Stimulated activated naive CD8-positive, alpha-beta T cell treated with anti-CD3 and anti-CD28 coated beads, Interleukin-15, Interleukin-2, amounts not matched to agents 100 ng/mL and 50 ng/mL, for 24 hours (primary cell): ENCODE results near the gene CTAG2.
"Not testable (repeated sequence)": the region's sequence is repeated elsewhere in the genome, so short reads cannot be mapped to it uniquely, and the experiment has no call there.

Experiments used
- H3K27ac Mint-ChIP-seq: one replicate; pipeline ENCODE4 v1.8.0; 2021; ENCODE audit warnings: mild to moderate bottlenecking, mixed read lengths
- H3K27me3 Mint-ChIP-seq: one replicate; pipeline ENCODE4 v1.8.0; 2021; ENCODE audit warnings: mixed read lengths
- H3K36me3 Mint-ChIP-seq: one replicate; pipeline ENCODE4 v1.8.0; 2021; ENCODE audit warnings: low read depth, mixed read lengths
- H3K4me1 Mint-ChIP-seq: one replicate; pipeline ENCODE4 v1.8.0; 2021; ENCODE audit warnings: low read depth, mixed read lengths
- H3K4me3 Mint-ChIP-seq: one replicate; pipeline ENCODE4 v1.8.0; 2021; ENCODE audit warnings: mild to moderate bottlenecking, mixed read lengths
- H3K9me3 Mint-ChIP-seq: one replicate; pipeline ENCODE4 v1.8.0; 2021; ENCODE audit warnings: mixed read lengths

CTAG2 gene

DNA sequence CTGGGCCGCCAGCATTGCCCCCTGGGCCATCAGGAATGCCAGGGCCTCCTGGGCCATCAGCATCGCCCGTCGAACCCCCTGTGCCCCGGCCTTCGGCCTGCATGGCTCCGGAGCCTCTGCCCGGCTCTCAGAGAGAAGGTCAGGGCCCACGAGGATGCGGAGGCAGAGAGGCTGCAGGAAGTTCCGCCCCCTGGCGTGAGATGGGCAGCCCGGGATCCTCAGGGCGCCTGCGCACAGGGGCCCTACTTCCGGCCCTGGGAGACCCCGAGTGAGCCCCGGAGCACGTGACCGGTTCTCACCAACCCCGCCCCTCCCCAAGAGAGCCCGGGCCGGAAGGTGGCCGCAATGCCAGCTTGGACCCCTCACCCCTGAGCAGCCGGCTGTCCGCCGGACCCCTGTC lies at the start of gene CTAG2:
Gene CTAG2 (minus strand): TSS at position 167 of the 400 bp plus-strand sequence. CDS start 64 bp downstream, at position 103.
- H3K9me3 Mint-ChIP-seq, H3K4me1 Mint-ChIP-seq: not testable (repeated sequence)

DNA sequence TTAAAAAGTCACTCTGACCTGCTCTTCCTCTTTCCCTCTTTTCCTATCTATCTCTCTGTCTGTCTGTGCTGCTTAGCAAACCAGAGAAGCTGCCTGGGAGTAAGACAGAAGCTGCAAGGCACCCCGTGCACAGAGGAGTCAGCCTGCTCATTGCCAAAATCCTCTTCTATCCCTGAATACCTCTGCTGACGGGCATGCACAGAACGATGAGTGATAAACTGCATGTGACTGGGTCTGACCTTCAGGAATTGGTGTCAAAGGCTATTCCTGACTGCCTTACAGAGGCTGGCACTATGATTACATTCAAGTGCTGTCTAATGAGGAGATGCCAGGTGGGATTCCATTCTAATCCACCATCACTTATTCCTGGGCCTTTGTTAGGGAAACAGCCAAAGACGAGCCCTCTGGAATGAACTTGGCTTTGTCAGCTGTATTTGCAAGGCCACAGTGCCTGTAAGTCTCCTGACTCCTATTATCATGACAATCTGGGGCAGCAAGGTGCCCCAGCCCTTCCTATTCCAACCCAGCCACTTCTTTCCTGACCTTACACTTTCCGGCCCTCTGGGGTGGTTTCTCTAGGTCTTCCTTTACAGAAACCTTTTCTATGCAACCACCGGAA lies 45.4 kb upstream of the CTAG2 start:
- no peak overlapping the region for H3K4me3 Mint-ChIP-seq
- H3K9me3 Mint-ChIP-seq, result no peaks in the 10 kb centered on the region
- H3K27me3 Mint-ChIP-seq, result no peaks in the 10 kb centered on the region
- no peak overlapping the region for H3K27ac Mint-ChIP-seq
- H3K4me1 Mint-ChIP-seq, result peaks cover 6% of the 10 kb centered on the region
- H3K36me3 Mint-ChIP-seq, result peaks cover 29% of the 10 kb centered on the region

More for the DNA sequence above, at the start of gene CTAG2:
- not testable (repeated sequence) for H3K27ac Mint-ChIP-seq, H3K36me3 Mint-ChIP-seq, H3K27me3 Mint-ChIP-seq, H3K4me3 Mint-ChIP-seq

DNA sequence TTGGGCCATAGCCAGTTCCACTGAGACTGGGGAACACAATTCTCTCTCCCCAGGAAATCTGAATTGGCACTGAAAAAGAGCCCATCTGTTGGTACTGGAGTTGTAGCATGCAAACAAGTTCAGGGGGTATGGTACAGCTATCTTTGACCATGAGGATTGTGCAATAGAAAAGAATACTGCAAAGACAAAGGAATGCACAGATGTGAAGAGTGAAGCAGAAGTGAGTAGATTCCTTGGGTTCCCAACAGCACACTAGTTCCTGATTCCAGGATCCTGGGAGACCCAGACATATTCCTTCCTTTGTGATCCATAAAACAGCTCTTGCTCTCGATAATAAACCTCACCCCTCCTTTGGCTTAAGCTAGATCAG lies 43.3 kb upstream of the CTAG2 start:
- no peaks in the 10 kb centered on the region for H3K9me3 Mint-ChIP-seq
- H3K27me3 Mint-ChIP-seq, result no peaks in the 10 kb centered on the region
- peaks cover 30% of the 10 kb centered on the region for H3K36me3 Mint-ChIP-seq
- H3K4me1 Mint-ChIP-seq, result peaks cover 13% of the 10 kb centered on the region
- peak overlapping the region; percentile 61 for H3K27ac Mint-ChIP-seq
- H3K4me3 Mint-ChIP-seq, result no peak overlapping the region

DNA sequence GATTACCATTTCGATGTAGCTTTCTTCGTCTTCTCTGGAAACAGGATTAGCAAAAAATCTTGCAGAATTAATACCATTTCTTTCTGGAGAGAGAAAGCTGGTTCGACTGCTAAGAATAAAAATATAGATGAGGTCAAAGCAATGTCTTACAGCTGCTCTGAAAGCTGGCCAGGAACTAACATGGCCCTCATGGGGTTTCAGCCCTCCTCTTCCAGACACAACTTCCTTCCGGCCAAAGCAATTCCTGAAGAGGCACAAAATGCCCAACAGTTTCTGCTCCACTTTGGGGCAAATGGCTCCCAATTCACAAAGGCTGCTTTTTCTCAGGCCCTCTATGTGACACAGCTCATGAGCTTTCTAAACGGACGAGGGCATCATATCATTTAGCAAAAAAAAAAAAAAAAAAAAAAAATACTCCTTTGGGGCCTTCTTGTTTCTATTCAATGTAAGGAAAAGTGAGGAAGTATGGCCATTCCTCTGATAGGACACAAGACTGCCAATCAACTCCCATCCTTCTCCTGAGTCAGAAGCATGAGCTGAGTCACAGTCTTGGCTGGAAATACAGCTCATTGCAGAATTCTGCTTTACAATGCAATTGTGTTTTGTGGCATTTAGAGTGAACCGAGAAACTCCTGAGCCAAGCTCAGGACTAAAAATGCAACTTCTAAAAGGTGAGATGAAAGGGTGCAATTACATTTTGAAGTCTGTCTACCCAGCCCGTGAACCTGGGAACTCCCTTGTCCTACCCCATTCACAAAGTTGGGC lies 42.7 kb upstream of the CTAG2 start:
- Mint-ChIP-seq H3K36me3 (peaks cover 33% of the 10 kb centered on the region), H3K27ac (peak overlapping the region; percentile 61), H3K4me1 (peaks cover 13% of the 10 kb centered on the region)

DNA sequence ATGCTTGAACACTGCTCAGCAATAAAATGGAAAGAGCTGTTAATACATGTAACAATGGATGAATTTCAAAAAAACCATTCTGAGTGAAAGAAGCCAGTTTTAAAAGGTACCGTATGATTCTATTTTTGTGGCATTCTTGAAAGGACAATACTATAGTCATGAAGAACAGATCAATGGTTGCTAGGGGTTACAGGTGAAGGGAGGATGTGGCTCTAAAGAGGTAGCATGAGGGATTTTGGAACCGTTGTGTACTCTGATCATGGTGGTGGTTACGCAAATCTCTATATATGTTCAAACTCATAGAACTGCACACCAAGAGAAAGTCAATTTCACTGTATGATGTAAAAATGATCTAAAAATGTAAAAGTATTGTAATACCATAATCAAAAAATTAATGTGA lies 40.0 kb upstream of the CTAG2 start:
- peak overlapping the region; percentile 56 for H3K27ac Mint-ChIP-seq
- H3K27me3 Mint-ChIP-seq, result no peaks in the 10 kb centered on the region
- H3K4me3 Mint-ChIP-seq, result no peak overlapping the region
- H3K9me3 Mint-ChIP-seq, result no peaks in the 10 kb centered on the region
- peaks cover 13% of the 10 kb centered on the region for H3K4me1 Mint-ChIP-seq
- H3K36me3 Mint-ChIP-seq, result peaks cover 33% of the 10 kb centered on the region

More for the DNA sequence above, 42.7 kb upstream of the CTAG2 start:
- no peaks in the 10 kb centered on the region for H3K9me3 Mint-ChIP-seq
- no peak overlapping the region for H3K4me3 Mint-ChIP-seq
- no peaks in the 10 kb centered on the region for H3K27me3 Mint-ChIP-seq

DNA sequence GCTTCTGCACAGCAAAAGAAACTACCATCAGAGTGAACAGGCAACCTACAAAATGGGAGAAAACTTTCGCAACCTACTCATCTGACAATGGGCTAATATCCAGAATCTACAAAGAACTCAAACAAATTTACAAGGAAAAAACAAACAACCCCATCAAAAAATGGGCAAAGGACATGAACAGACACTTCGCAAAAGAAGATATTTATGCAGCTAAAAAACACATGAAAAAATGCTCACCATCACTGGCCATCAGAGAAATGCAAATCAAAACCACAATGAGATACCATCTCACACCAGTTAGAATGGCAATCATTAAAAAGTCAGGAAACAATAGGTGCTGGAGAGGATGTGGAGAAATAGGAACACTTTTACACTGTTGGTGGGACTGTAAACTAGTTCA lies 37.1 kb upstream of the CTAG2 start:
- Mint-ChIP-seq H3K36me3 (peaks cover 14% of the 10 kb centered on the region), H3K4me1 (peaks cover 12% of the 10 kb centered on the region)
- not testable (repeated sequence) for H3K9me3 Mint-ChIP-seq, H3K27me3 Mint-ChIP-seq, H3K4me3 Mint-ChIP-seq, H3K27ac Mint-ChIP-seq

DNA sequence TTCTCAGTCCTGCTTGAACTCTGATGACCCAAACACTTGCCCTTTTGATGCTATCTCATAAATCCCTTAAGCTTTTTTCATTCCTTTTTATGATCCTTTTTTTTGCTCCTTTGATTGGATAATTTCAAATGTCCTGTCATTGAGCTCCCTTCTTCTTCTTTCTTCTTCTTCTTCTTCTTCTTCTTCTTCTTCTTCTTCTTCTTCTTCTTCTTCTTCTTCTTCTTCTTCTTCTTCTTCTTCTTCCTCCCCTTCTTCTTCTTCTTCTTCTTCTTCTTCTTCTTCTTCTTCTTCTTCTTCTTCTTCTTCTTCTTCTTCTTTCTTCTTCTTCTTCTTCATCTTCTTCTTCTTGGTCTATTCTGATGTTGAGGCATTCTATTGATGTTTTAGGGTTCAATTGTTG lies 18.7 kb upstream of the CTAG2 start:
- H3K27ac Mint-ChIP-seq, H3K9me3 Mint-ChIP-seq: not testable (repeated sequence)

DNA sequence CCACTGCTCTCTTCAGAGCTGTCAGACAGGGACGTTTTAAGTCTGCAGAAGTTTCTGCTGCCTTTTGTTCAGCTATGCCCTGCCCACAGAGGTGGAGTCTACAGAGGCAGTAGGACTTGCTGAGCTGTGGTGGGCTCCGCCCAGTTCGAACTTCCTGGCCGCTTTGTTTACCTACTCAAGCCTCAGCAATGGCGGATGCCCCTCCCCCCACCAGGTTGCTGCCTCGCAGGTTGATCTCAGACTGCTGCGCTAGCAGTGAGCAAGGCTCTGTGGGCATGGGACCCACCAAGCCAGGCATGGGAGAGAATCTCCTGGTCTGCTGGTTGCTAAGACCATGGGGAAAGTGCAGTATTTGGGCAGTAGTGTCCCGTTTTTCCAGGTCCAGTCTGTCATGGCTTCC lies 17.5 kb upstream of the CTAG2 start:
- not testable (repeated sequence) for H3K4me1 Mint-ChIP-seq, H3K27me3 Mint-ChIP-seq, H3K9me3 Mint-ChIP-seq, H3K27ac Mint-ChIP-seq, H3K36me3 Mint-ChIP-seq, H3K4me3 Mint-ChIP-seq

More for the DNA sequence above, 18.7 kb upstream of the CTAG2 start:
- not testable (repeated sequence) for H3K4me3 Mint-ChIP-seq, H3K36me3 Mint-ChIP-seq, H3K27me3 Mint-ChIP-seq, H3K4me1 Mint-ChIP-seq

DNA sequence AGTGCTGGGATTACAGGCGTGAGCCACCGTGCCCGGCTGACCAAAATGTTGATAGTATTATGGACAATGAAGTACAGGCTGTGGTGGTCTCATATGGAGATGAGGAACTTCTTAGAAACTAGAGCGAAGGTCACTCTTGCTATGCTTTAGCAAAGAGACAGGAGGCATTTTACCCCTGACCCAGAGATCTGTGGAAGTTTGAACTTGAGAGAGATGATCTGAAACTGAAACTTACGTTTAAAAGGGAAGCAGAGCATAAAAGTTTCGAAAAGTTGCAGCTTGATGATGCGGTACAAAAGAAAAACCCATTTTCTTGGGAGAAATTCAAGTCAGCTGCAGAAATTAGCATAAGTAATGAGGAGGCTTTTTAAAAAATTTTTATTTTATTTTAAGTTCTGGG lies 8.5 kb upstream of the CTAG2 start:
- H3K4me3 Mint-ChIP-seq, result no peak overlapping the region
- H3K4me1 Mint-ChIP-seq, result peaks cover 7% of the 10 kb centered on the region
- no peaks in the 10 kb centered on the region for H3K36me3 Mint-ChIP-seq
- H3K27ac Mint-ChIP-seq, result no peak overlapping the region
- no peaks in the 10 kb centered on the region for H3K9me3 Mint-ChIP-seq
- no peaks in the 10 kb centered on the region for H3K27me3 Mint-ChIP-seq

DNA sequence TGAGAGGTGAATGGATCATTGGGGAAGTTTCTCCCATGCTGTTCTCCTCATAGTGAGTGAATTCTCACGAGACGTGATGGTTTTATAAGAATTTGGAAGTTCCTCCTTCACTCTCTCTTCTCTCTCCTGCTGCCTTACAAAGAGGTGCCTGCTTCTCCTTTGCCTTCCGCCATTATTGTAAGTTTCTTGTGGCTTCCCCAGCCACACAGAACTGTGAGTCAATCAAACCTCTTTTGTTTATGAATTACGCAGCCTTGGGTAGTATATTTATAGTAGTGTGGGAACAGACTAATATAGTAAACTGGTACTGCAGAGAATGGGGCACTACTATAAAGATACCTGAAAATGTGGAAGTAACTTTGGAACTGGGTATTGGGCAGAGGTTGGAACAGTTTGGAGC lies 7.8 kb upstream of the CTAG2 start:
- no peaks in the 10 kb centered on the region for H3K36me3 Mint-ChIP-seq
- no peak overlapping the region for H3K4me3 Mint-ChIP-seq
- no peaks in the 10 kb centered on the region for H3K27me3 Mint-ChIP-seq
- H3K9me3 Mint-ChIP-seq, result no peaks in the 10 kb centered on the region
- H3K4me1 Mint-ChIP-seq, result peaks cover 7% of the 10 kb centered on the region
- no peak overlapping the region for H3K27ac Mint-ChIP-seq

DNA sequence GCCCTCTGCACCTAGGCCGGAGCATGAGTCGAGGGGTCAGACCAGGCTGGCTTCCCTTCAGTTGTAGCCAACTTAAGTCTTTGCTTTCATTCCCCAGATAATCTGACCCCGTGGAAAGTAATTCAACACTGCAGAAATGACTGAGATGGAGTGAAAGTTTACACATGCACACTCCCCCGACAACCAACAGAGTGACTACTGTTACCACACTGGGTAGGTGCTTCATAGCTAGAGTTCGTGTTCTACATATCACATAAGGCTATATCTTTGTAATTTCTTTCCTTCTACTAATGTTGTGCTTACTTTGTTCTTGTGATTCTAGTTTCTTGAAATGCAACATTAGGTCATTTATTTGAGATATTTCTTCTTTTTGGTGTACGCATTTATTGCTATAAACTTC lies 7.2 kb upstream of the CTAG2 start:
- H3K9me3 Mint-ChIP-seq, result no peaks in the 10 kb centered on the region
- no peak overlapping the region for H3K4me3 Mint-ChIP-seq
- no peaks in the 10 kb centered on the region for H3K36me3 Mint-ChIP-seq
- no peak overlapping the region for H3K27ac Mint-ChIP-seq
- H3K27me3 Mint-ChIP-seq, result no peaks in the 10 kb centered on the region
- H3K4me1 Mint-ChIP-seq, result peaks cover 7% of the 10 kb centered on the region

DNA sequence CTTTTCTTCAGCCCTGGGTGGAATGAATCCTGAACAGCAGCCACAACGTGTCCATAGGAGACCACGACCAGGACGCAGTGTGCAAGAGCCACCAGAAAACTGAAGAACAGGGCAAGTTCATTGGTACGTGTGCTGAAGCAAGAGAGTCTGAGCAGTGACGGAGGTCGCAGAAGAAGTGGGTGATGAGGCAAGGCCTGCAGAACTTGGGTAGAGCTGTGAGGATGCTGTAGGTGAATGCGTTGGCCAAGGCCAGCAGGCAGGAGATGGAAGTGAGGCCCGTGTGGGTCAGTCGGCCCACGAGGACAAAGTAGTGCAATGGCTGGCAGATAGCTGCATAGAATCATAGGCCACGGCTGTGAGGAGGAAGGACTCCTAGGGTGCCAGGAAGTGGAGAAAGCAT lies 5.6 kb upstream of the CTAG2 start:
- Mint-ChIP-seq H3K36me3 (no peaks in the 10 kb centered on the region), H3K4me3 (no peak overlapping the region), H3K9me3 (no peaks in the 10 kb centered on the region), H3K27ac (no peak overlapping the region), H3K27me3 (no peaks in the 10 kb centered on the region), H3K4me1 (peaks cover 7% of the 10 kb centered on the region)

DNA sequence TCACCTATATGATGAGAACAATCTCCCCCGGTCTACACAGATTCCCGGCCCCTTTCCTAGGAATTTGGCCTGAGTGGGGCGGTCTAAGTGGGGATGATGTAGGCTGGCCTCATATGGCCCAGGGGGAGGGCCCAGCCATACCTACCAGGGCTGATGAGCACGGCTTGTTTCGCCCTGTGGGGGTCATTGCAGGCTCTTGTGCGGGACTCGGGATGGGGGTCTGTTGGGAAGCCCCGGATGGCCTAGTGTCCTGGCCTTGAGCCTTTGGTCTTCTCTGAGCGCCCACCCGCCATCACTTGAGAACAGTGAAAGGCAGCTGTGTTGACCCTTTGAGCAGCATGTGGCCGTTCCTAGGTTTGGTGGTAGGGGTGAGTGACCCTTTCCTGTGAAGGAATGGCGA lies 4.8 kb upstream of the CTAG2 start:
- no peaks in the 10 kb centered on the region for H3K36me3 Mint-ChIP-seq
- H3K27me3 Mint-ChIP-seq, result no peaks in the 10 kb centered on the region
- H3K4me3 Mint-ChIP-seq, result no peak overlapping the region
- no peaks in the 10 kb centered on the region for H3K9me3 Mint-ChIP-seq
- peaks cover 7% of the 10 kb centered on the region for H3K4me1 Mint-ChIP-seq
- H3K27ac Mint-ChIP-seq, result no peak overlapping the region

DNA sequence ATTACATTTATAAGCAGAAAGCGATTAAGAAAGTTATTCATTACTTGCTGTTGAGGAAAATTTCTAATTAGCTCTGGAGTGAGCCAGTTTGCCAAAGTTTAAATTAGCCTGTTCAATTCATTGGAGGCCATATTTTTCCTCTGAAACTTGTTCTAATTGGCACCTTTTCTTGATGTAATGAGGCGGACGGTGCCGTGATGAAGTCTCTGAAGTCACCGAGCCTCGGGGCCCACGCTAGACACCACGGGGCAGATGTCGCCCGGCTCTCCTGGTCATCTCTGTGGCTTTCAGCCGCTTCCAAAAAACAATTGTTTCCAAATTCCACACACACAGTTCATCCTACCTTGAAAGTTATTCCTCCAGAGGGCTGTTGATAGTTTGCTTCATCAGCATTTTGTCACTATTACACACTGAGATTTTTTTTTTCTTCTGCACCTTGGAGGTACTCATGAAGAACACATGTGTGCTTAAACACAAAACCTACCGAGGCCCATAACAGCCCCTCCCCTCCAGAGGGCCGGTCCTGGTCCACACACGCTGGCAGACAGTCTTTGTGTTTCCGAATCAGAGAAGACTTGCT lies 3.9 kb upstream of the CTAG2 start:
- no peak overlapping the region for H3K4me3 Mint-ChIP-seq
- no peaks in the 10 kb centered on the region for H3K9me3 Mint-ChIP-seq
- no peaks in the 10 kb centered on the region for H3K36me3 Mint-ChIP-seq
- H3K27me3 Mint-ChIP-seq, result no peaks in the 10 kb centered on the region
- H3K4me1 Mint-ChIP-seq, result peaks cover 7% of the 10 kb centered on the region
- no peak overlapping the region for H3K27ac Mint-ChIP-seq

DNA sequence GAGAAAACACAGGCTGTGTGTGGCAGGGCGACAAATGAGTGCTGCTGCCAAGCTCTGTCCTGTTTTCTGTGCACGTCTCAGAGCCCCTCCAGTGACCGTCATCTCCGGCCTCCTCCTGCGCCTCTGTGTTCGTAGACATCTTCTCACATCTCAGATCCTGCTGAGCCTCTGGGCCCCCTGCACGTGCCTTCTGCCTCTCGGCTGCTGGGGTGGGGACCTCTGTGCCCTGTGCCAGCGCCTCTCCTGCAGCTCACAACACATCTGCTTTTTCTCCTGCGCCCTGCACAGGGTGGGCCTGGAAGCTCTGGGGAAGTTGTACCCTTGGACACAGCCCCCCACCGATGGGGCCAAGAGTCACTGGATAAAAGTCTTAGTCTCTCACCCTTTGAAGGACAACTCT lies 2.4 kb upstream of the CTAG2 start:
- Mint-ChIP-seq H3K4me1 (no peaks in the 10 kb centered on the region), H3K4me3 (no peak overlapping the region), H3K36me3 (no peaks in the 10 kb centered on the region), H3K27ac (no peak overlapping the region), H3K9me3 (no peaks in the 10 kb centered on the region), H3K27me3 (no peaks in the 10 kb centered on the region)

DNA sequence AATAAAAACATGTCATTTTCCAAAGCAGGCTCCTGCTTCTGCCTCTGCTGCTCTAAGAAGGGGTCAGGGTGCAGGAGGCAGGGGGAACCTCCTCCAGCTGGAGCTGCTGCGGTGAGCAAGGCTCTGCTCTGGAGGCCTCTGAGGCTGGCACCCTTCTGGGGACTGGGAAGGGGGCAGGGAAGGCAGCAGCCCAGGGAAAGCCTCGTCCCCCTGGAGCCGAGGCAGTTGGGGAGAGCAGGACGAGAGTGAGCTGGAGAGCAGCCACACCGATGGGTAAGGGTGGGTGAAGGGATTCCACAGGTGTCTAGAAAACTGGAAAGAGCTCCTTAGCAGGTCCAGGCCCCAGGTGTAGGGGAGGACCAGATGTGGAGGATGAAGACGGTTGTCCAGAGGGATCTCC lies 2.0 kb upstream of the CTAG2 start:
- Mint-ChIP-seq H3K9me3 (no peaks in the 10 kb centered on the region), H3K27ac (no peak overlapping the region), H3K4me3 (no peak overlapping the region), H3K36me3 (no peaks in the 10 kb centered on the region), H3K27me3 (no peaks in the 10 kb centered on the region), H3K4me1 (no peaks in the 10 kb centered on the region)
